HepG2 (cell line): ENCODE measurements around the gene IHH. TPM values are rescaled to one million over a fixed set of nuclear protein-coding genes. Genes with fewer than 3 reads are reported as not detected.

ENCODE experiments used
- FOSL2 ChIP-seq: sonication (generic); formaldehyde crosslinking; IDR thresholded peaks from 2 replicates; pipeline ENCODE4 v1.4.0; 2020; ENCODE audit warnings: missing genetic modification reagents
- FOXA1 ChIP-seq, 2 experiments: fragments of 450-650 bp in 1 of 2; sonication (generic) in 1 of 2; formaldehyde crosslinking in 1 of 2; IDR thresholded peaks; 2 replicates each; pipeline versions ENCODE4 v1.4.0 to v1.6.1; 2016 to 2020; ENCODE audit warnings: missing genetic modification reagents in 1 of 2
- FOXK1 ChIP-seq: sonication (generic); formaldehyde crosslinking; IDR thresholded peaks from 2 replicates; pipeline ENCODE4 v1.4.0; 2020; ENCODE audit warnings: low read depth, missing genetic modification reagents, borderline replicate concordance
- GABPA ChIP-seq, 2 experiments: IDR thresholded peaks; 2 replicates each; pipeline ENCODE4 v1.6.1; 2011 to 2016; ENCODE audit warnings: low read depth in 2 of 2, low read length in 1 of 2, missing biosample characterization in 1 of 2, missing genetic modification characterization in 1 of 2
- GATAD1 ChIP-seq: IDR thresholded peaks from 2 replicates; pipeline ENCODE4 v1.6.1; 2016; ENCODE audit warnings: missing genetic modification reagents, missing compliant biosample characterization
- GATAD2A ChIP-seq: IDR thresholded peaks from 2 replicates; pipeline ENCODE4 v1.6.1; 2016
- GFI1 ChIP-seq: sonication (generic); formaldehyde crosslinking; IDR thresholded peaks from 2 replicates; pipeline ENCODE4 v1.5.0; 2020; ENCODE audit warnings: missing genetic modification reagents, mild to moderate bottlenecking, borderline replicate concordance
- HHEX ChIP-seq: IDR thresholded peaks from 2 replicates; pipeline ENCODE4 v1.6.1; 2016; ENCODE audit warnings: control low read depth
- HNRNPUL1 ChIP-seq: fragments of 200-400 bp; formaldehyde crosslinking; IDR thresholded peaks from 2 replicates; pipeline ENCODE4 v1.6.1; 2017; ENCODE audit warnings: low read depth, mild to moderate bottlenecking, low read length, moderate library complexity
- IRF2 ChIP-seq: IDR thresholded peaks from 2 replicates; pipeline ENCODE4 v1.6.1; 2018; ENCODE audit warnings: missing genetic modification reagents, missing compliant biosample characterization
- JUNB ChIP-seq: sonication (generic); formaldehyde crosslinking; IDR thresholded peaks from 2 replicates; pipeline ENCODE4 v1.8.0; 2022; ENCODE audit warnings: missing genetic modification reagents, mild to moderate bottlenecking, borderline replicate concordance
- KDM3A ChIP-seq: IDR thresholded peaks from 2 replicates; pipeline ENCODE4 v1.6.1; 2018; ENCODE audit warnings: low read depth, missing compliant biosample characterization
- REPIN1 ChIP-seq: sonication (generic); formaldehyde crosslinking; IDR thresholded peaks from 2 replicates; pipeline ENCODE4 v1.8.0; 2022; ENCODE audit warnings: missing genetic modification reagents, low read depth, mild to moderate bottlenecking, borderline replicate concordance
- RNF2 ChIP-seq: fragments of 450-650 bp; conservative IDR thresholded peaks from 2 replicates; pipeline ENCODE4 v1.6.1; 2016; ENCODE audit warnings: low read depth
- SRSF9 ChIP-seq: fragments of 200-400 bp; formaldehyde crosslinking; IDR thresholded peaks from 2 replicates; pipeline ENCODE4 v1.6.1; 2018; ENCODE audit warnings: borderline replicate concordance, mild to moderate bottlenecking, low read depth, low read length; ENCODE audit not compliant: insufficient read depth, poor library complexity, severe bottlenecking
- ZBTB20 ChIP-seq: sonication (generic); formaldehyde crosslinking; IDR thresholded peaks from 2 replicates; pipeline ENCODE4 v1.8.1; 2023; ENCODE audit warnings: missing genetic modification reagents, low read depth, mild to moderate bottlenecking, borderline replicate concordance
- ZBTB3 ChIP-seq: sonication (generic); formaldehyde crosslinking; IDR thresholded peaks from 2 replicates; pipeline ENCODE4 v1.4.0; 2020; ENCODE audit warnings: low read depth, mild to moderate bottlenecking, moderate library complexity, missing genetic modification reagents, borderline replicate concordance
- ZC3H13 ChIP-seq: sonication (generic); formaldehyde crosslinking; IDR thresholded peaks from 2 replicates; pipeline ENCODE4 v1.8.1; 2023; ENCODE audit warnings: mild to moderate bottlenecking, missing genetic modification reagents, moderate library complexity
- ZIK1 ChIP-seq: sonication (generic); formaldehyde crosslinking; IDR thresholded peaks from 2 replicates; pipeline ENCODE4 v1.5.0; 2020; ENCODE audit warnings: mild to moderate bottlenecking, low read depth, missing genetic modification reagents, borderline replicate concordance
- ZMAT3 ChIP-seq: sonication (generic); formaldehyde crosslinking; conservative IDR thresholded peaks from 2 replicates; pipeline ENCODE4 v1.7.0; 2021; ENCODE audit warnings: missing genetic modification reagents
- ZNF367 ChIP-seq: sonication (generic); formaldehyde crosslinking; IDR thresholded peaks from 2 replicates; pipeline ENCODE4 v1.4.0; 2020; ENCODE audit warnings: missing genetic modification reagents, borderline replicate concordance
- ZNF451 ChIP-seq: sonication (generic); formaldehyde crosslinking; IDR thresholded peaks from 2 replicates; pipeline ENCODE4 v1.5.0; 2020; ENCODE audit warnings: mild to moderate bottlenecking, missing genetic modification reagents
- ZNF558 ChIP-seq: sonication (generic); formaldehyde crosslinking; IDR thresholded peaks from 2 replicates; pipeline ENCODE4 v1.9.0; 2022; ENCODE audit warnings: mild to moderate bottlenecking, missing genetic modification reagents, borderline replicate concordance
- ZNF607 ChIP-seq: sonication (generic); formaldehyde crosslinking; IDR thresholded peaks from 2 replicates; pipeline ENCODE4 v1.5.1; 2020; ENCODE audit warnings: missing genetic modification reagents, mild to moderate bottlenecking, borderline replicate concordance
- ZNF713 ChIP-seq: sonication (generic); formaldehyde crosslinking; IDR thresholded peaks from 2 replicates; pipeline ENCODE4 v1.4.0; 2020; ENCODE audit warnings: mild to moderate bottlenecking, missing genetic modification reagents
- ZNF775 ChIP-seq: sonication (generic); formaldehyde crosslinking; IDR thresholded peaks from 2 replicates; pipeline ENCODE4 v1.4.0; 2020; ENCODE audit warnings: missing genetic modification reagents, mild to moderate bottlenecking, moderate library complexity, borderline replicate concordance
- ZNF790 ChIP-seq: sonication (generic); formaldehyde crosslinking; IDR thresholded peaks from 2 replicates; pipeline ENCODE4 v1.8.0; 2022; ENCODE audit warnings: missing genetic modification reagents, mild to moderate bottlenecking, borderline replicate concordance
- ZNF879 ChIP-seq: sonication (generic); formaldehyde crosslinking; IDR thresholded peaks from 2 replicates; pipeline ENCODE4 v1.8.1; 2023; ENCODE audit warnings: missing genetic modification reagents
- ZNF883 ChIP-seq: sonication (generic); formaldehyde crosslinking; IDR thresholded peaks from 2 replicates; pipeline ENCODE4 v1.5.1; 2020; ENCODE audit warnings: mild to moderate bottlenecking, missing genetic modification reagents; ENCODE audit errors: not compliant biosample characterization
- polyA plus RNA-seq, 8 experiments: library from polyadenylated mRNA; depleted of rRNA in 3 of 8; stranded (reverse) in 7 of 8; unstranded in 1 of 8; fragments of >200 nt; fragmentation: Illumina TruSeq in 4 of 8; extraction: Trizol in 4 of 8; gene quantifications; 2 replicates each; pipeline versions ENCODE4 v1.2.1 to v1.2.3, GENCODE V29; 2011 to 2016; ENCODE audit warnings: low read depth in 4 of 8, missing spikeins in 1 of 8, mixed read lengths in 1 of 8; ENCODE audit not compliant: insufficient read depth in 1 of 8
- total RNA-seq, 5 experiments: library from RNA; depleted of rRNA; stranded (reverse); fragments of >200 nt; fragmentation: Illumina TruSeq; extraction: Trizol; gene quantifications; 2 replicates each; pipeline ENCODE4 v1.2.3, GENCODE V29; 2016; ENCODE audit warnings: low read depth in 1 of 5
- TF ChIP-seq, protein P1 (sequence below): fragments of 450-650 bp; IDR thresholded peaks from 2 replicates; pipeline ENCODE4 v1.6.1; 2016

The IHH gene
- total and polyA plus RNA-seq, 2 of the 13 experiments (the other 11 are each of a cell fraction or from before 2014, with no cell fraction given): 0.42 TPM; not detected in 1

GRCh38 chr2:219057709-219058540 is 2.8 kb downstream of the IHH start (continued):
- TF ChIP-seq HHEX: no peak
- peak; percentile 22 for TF ChIP-seq ZNF883 (CRISPR knock-in tag)
- TF ChIP-seq ZNF607 (CRISPR knock-in tag): no peak
- TF ChIP-seq GATAD1: peak; percentile 36; the same call in 1 of the 2 replicates
- TF ChIP-seq KDM3A (CRISPR knock-in tag): peak; percentile 96; the same call in 1 of the 2 replicates
- TF ChIP-seq RNF2: no peak
- no peak; the same call in none of the 2 replicates for TF ChIP-seq ZIK1 (CRISPR knock-in tag)
- TF ChIP-seq REPIN1 (CRISPR knock-in tag): peak; percentile 74; the same call in 1 of the 2 replicates
- no peak for TF ChIP-seq ZNF558
- peak; percentile 16; the same call in 1 of the 2 replicates for TF ChIP-seq FOSL2 (CRISPR knock-in tag)
- TF ChIP-seq FOXK1 (CRISPR knock-in tag): peak; percentile 23; the same call in 1 of the 2 replicates
- TF ChIP-seq, protein P1, sequence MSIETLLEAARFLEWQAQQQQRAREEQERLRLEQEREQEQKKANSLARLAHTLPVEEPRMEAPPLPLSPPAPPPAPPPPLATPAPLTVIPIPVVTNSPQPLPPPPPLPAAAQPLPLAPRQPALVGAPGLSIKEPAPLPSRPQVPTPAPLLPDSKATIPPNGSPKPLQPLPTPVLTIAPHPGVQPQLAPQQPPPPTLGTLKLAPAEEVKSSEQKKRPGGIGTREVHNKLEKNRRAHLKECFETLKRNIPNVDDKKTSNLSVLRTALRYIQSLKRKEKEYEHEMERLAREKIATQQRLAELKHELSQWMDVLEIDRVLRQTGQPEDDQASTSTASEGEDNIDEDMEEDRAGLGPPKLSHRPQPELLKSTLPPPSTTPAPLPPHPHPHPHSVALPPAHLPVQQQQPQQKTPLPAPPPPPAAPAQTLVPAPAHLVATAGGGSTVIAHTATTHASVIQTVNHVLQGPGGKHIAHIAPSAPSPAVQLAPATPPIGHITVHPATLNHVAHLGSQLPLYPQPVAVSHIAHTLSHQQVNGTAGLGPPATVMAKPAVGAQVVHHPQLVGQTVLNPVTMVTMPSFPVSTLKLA: no peak
- no peak for TF ChIP-seq ZNF713 (CRISPR knock-in tag)
- TF ChIP-seq ZNF790 (CRISPR knock-in tag): no peak
- TF ChIP-seq JUNB (CRISPR knock-in tag): no peak
- TF ChIP-seq GATAD2A (CRISPR knock-in tag): 0 out of 2 replicates have a peak, but pooled peaks have one; percentile 51
- no peak for TF ChIP-seq FOXA1 (IDR thresholded peaks at IDR 0.05)
- TF ChIP-seq FOXA1 (CRISPR knock-in tag; IDR thresholded peaks at IDR 0.05): peak; percentile 53
- TF ChIP-seq ZNF367 (CRISPR knock-in tag): no peak
- TF ChIP-seq IRF2 (CRISPR knock-in tag): peak; percentile 78; the same call in 1 of the 2 replicates
- TF ChIP-seq ZNF879 (CRISPR knock-in tag): no peak
- 0 out of 2 replicates have a peak, but pooled peaks have one; percentile 11 for TF ChIP-seq ZNF451 (CRISPR knock-in tag)
- no peak for TF ChIP-seq ZC3H13 (CRISPR knock-in tag)
- no peak for TF ChIP-seq ZMAT3
- no peak for TF ChIP-seq ZBTB20 (CRISPR knock-in tag)
- no peak for TF ChIP-seq ZBTB3 (CRISPR knock-in tag)
- no peak for TF ChIP-seq GABPA (IDR thresholded peaks at IDR 0.05; ENCODE audit: low read depth, low read length)
- no peak for TF ChIP-seq GABPA (CRISPR knock-in tag; IDR thresholded peaks at IDR 0.05; ENCODE audit: low read depth)
- TF ChIP-seq SRSF9: no peak
- TF ChIP-seq HNRNPUL1: no peak
- TF ChIP-seq GFI1 (CRISPR knock-in tag): peak; percentile 44; the same call in 1 of the 2 replicates
- no peak for TF ChIP-seq ZNF775
